NCI-H1417 treated with DMSO at 0.1 percent for 48 hours (cell line): ENCODE results near the gene TSPAN3.

Source experiments
- DNase-seq: peaks from one replicate; lab custom pipeline; 2025; lab: John Stamatoyannopoulos, UW

Gene TSPAN3

GRCh38 chr15:77053709-77054108 lies 17.2 kb downstream of the TSPAN3 start:
- DNase-seq = no peak

- no peak for DNase-seq
These were observed 18.4 kb downstream of the TSPAN3 start for GRCh38 chr15:77052556-77052955.

DNA sequence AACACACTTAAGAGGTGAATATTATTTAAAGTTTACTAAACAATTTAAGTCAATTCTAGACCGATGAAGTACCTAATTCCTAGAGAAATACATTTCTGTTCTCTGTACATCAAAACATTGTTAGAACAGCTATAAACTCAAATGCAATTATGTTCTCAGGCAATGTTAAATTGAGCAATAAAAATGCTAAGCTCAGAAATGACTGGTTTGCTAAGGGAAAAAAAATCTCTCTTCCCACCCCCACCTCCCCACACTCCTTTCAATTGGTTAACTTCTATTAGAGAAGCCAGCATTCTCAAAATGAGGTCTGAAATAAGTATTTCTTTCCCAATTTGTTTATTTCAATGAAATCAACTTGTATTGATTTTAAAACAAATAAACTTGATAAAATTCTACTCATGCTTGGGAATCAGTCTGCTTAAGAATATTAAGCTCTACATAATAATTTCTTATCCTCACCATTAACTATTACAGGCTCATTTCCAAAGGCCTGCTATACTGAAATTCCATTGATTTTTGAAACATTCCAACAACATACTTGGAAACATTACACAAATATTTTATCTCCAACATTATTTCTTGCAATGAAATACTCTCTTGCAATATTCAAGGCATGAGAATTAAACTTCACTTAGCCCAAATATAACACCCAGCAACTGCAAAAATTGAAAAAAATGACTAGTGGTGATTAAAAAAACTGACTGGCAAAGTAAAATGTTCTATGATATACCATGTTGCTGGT lies 22.6 kb downstream of the TSPAN3 start:
- no peak for DNase-seq

- DNase-seq = no peak
These were observed 24.1 kb downstream of the TSPAN3 start for GRCh38 chr15:77046704-77047412.

GRCh38 chr15:77045985-77046384 lies 24.9 kb downstream of the TSPAN3 start:
- no peak for DNase-seq

DNA sequence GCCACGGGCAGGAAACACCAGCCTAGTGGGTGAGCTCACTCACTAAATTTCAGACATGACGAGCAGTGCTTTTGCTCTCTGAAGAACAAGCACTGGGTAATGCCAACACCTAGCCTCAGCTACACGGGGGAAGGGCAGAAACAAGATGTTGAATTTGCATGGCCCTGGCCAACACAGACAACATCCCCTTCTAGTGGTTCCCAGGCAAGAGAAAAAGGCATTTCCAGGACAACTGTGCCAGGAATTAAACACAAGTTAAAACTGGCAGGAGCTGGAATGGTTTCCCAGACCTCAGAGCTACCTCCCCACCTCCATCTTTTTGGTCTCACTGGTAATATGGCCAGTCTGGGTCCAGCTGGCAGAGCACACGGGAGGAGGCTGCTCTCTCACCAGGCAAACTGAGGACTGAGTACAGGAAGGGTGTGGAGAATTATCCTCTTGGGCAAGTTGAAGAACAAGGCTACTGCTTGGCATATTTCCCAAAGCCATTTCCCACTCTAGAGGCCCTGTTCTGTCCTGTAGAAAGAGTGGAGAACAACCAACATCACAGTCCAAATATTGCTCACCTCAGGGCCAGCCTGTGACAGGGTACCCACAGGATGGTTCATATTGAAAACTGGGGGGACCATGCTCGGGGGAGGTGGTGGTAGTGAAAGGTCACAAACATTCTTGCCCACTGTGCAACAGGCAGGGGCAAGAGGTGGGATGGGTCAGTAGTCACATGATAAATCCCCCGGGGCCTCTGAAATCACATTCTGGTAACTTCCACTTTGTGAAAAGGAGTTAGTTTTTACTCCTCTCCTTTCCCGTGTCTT lies 26.5 kb downstream of the TSPAN3 start:
- DNase-seq = no peak

DNA sequence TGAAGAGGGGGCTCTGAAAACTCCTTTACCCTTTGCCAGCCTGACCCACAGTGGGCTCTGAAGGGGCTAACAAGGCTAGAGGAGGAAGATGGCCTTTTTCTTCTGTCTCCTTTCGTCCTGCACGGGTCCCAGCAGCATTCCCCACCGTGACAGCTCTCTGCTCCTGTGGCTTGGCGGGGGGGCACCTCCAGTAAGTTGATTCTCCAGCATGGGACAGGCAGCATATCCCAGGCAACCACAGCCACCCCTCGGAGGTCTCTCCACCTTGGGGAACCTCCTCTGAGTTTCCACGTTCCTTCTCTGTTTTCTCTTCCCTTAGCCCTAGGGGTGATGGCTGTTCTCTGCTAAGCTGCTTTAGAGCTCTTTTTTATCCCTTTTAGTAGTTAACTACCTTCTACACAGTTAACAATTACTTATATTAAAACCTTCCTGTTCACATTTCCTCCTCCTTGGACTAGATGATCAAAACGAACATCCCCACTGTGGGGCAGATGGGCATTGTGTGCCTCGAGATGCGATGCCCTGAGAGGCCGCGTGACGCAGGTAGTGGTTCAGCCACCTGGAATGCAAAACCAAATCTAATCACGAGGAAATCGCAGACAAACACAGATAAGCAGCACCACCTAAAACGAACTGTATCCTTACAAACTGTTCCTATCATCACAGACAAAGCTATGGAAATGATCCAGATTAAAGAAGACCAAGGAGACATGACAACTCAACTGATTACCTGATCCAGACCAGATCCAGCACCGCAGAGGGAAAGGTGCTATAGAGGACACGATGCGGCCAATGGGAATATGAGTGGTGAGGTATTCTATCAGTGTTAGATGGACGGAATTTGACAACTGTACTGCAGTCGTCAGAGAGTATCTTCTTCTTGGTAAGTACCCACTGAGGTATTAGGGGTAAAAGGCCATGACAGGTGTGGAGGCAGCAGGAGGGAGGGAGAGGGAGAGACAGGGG lies 27.7 kb downstream of the TSPAN3 start:
- no peak for DNase-seq

GRCh38 chr15:77042245-77042919 lies 28.5 kb downstream of the TSPAN3 start:
- DNase-seq = no peak

DNA sequence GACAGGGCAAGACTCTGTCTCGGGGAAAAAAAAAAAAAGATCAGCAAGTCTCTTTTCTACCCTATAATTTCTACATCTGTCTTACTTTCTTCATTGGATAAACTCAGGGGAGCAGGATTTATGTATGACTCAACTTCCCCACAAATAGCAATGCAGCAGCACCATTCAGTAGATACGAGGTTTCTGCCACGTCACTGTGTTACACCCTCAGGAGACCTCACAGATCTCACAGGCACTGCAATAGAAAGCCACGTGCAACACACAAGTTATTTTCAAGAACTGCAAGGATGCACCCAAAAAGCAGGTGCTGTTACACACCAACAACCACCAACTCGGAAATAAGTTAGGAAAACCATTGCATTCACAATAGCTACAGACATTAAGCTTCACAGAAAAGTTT lies 30.2 kb downstream of the TSPAN3 start:
- no peak for DNase-seq

GRCh38 chr15:77039848-77040247 lies 31.1 kb downstream of the TSPAN3 start:
- no peak for DNase-seq

- DNase-seq = no peak
These were observed 31.7 kb downstream of the TSPAN3 start for GRCh38 chr15:77039217-77039533.

- DNase-seq = no peak
These were observed 32.3 kb downstream of the TSPAN3 start for GRCh38 chr15:77038312-77039216.

- no peak for DNase-seq
These were observed 33.3 kb downstream of the TSPAN3 start for GRCh38 chr15:77037388-77038209.

- DNase-seq = no peak
These were observed 34.1 kb downstream of the TSPAN3 start for GRCh38 chr15:77036537-77037387.

DNA sequence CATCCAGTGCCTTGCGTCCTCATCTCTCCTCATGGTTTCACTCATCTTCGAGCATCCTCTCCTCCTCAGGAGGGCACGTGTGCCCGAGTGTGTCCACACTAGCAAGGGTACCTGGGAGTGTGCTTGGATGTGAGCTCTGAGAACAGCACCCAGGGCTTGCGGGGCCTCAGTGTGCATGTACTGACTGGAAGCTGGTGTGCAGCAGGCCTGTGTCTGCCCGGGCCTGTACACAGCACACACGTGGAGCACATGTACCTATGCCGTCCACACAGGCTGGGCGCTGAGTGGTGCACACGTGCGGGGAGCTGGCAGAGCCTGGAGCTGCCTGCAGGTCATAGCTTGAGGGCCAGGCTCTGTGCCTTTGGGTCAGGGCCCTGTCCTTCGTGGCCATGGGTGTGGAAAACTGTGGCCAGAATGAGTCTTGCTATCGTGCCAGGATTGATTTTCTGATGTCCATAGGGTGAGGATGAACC lies 34.9 kb downstream of the TSPAN3 start:
- no peak for DNase-seq

GRCh38 chr15:77035584-77035983 lies 35.3 kb downstream of the TSPAN3 start:
- DNase-seq = no peak

DNA sequence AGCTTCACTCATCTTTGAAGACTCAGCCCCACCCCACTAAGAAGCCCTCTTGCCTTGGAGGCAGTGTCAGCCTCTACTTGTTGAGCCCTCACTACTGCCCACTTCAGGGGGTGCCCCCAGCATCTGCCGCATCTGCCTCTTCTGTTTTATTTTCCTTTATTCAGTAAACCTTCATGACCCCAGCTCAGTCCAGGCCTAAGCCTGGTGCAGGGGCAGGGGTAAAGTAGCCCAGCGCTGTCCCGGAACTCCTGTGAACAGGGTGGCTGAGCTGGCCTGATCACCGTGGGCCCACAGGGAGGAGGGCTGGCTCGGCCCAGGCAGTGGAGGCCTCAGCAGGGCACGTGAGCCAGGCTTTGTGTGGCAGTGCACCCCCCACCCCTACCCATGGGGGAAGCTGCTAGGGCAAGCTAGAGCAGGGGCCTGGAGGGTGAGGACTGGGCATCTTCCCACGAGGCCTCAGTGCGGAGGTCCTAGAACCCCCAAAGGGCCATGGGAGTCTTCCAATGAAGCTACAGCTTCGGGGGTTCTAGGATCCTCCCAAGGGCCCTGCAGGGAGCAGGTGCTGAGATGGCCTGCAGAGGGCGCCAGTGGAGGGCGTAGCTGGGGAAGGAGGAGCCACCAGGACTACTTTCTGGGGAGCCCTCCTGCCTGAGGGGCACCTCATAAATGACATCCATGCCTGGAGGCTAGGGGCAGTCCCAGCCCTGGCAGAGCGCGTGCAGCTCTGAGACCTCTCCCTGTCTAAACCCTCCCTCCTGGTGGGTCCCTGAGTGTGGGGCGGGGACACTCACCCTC lies 36.0 kb downstream of the TSPAN3 start:
- DNase-seq = no peak
